Suprapubic skin (tissue), 4 donors: Measurements from ENCODE around the gene IQCK. TPM values are rescaled to one million over a fixed set of nuclear protein-coding genes. Genes with fewer than 3 reads are reported as not detected.
"Not testable (repeated sequence)": the region's sequence is repeated elsewhere in the genome, so short reads cannot be mapped to it uniquely, and the experiment has no call there.

Experiments used
- DNase-seq, 2 donors: peaks; one replicate each; pipeline ENCODE4 v3.0.0-alpha.2; 2019; ENCODE audit warnings: low spot score in 2 of 2
- H3K27ac ChIP-seq: fragments of 200-600 bp; sonication (generic); one replicate; pipeline ENCODE4 v1.5.1; 2019
- H3K27me3 ChIP-seq: fragments of 200-600 bp; sonication (generic); one replicate; pipeline ENCODE4 v1.5.1; 2019
- H3K36me3 ChIP-seq: fragments of 200-600 bp; sonication (generic); one replicate; pipeline ENCODE4 v1.5.1; 2019
- H3K4me1 ChIP-seq: fragments of 200-600 bp; sonication (generic); one replicate; pipeline ENCODE4 v1.5.1; 2019
- H3K4me3 ChIP-seq: fragments of 200-600 bp; sonication (generic); one replicate; pipeline ENCODE4 v1.5.1; 2019; ENCODE audit warnings: mild to moderate bottlenecking
- H3K9me3 ChIP-seq: fragments of 200-600 bp; sonication (generic); one replicate; pipeline ENCODE4 v1.5.1; 2019
- CTCF ChIP-seq, 2 donors: fragments of 200-600 bp in 1 of 2; fragments of 450-650 bp in 1 of 2; sonication (generic) in 1 of 2; IDR thresholded peaks; one replicate each; pipeline ENCODE4 v1.5.1; 2016 to 2019; ENCODE audit warnings: antibody characterized with exemption in 2 of 2, mild to moderate bottlenecking in 1 of 2, moderate library complexity in 1 of 2
- EP300 ChIP-seq: sonication (generic); formaldehyde crosslinking; IDR thresholded peaks from one replicate; pipeline ENCODE4 v1.6.1; 2017; ENCODE audit warnings: antibody characterized with exemption
- POLR2A ChIP-seq, 2 donors: fragments of 450-650 bp; IDR thresholded peaks; one replicate each; pipeline ENCODE4 v1.6.1; 2017; ENCODE audit warnings: antibody characterized with exemption in 2 of 2, mild to moderate bottlenecking in 2 of 2, moderate library complexity in 2 of 2
- POLR2AphosphoS5 ChIP-seq, 3 donors: sonication (generic); formaldehyde crosslinking; IDR thresholded peaks; one replicate each; pipeline ENCODE4 v1.6.1; 2017; ENCODE audit warnings: antibody characterized with exemption in 3 of 3
- WGBS: methylation state at CpG from one replicate; pipeline ENCODE4 v1.1.5; 2018; 5-methylcytosine and 5-hydroxymethylcytosine counted together
- total RNA-seq, 4 donors: library from RNA; depleted of rRNA; stranded (reverse); fragments of >200 nt; gene quantifications; one replicate each; pipeline ENCODE4 v1.1.0, GENCODE V29; 2016

IQCK gene
- 10 to 100 TPM; 10.7 to 21.6 (median 18.7) TPM for total RNA-seq

- Histone ChIP-seq H3K9me3 (no peaks in the 10 kb centered on the region), H3K27ac (peak within 1 kb of the TSS; percentile 89), H3K27me3 (no peaks in the 10 kb centered on the region), H3K4me3 (peak within 1 kb of the TSS; percentile 94), H3K4me1 (peaks cover 35% of the 10 kb centered on the region), H3K36me3 (peaks cover 17% of the 10 kb centered on the region)
- peak; percentile 94 to 96 for DNase-seq
- WGBS = 0% methylated on average over 29 of the region's 88 CpGs
- TF ChIP-seq POLR2A (IDR thresholded peaks at IDR 0.05) = no peak
- TF ChIP-seq POLR2AphosphoS5 (IDR thresholded peaks at IDR 0.05) = peak in 2 of 3 donors; percentile 35 to 96
Observed at GRCh38 chr16:19717741-19718623, at the start of gene IQCK, which contains the start of gene KNOP1. IQCK (plus strand) TSS chr16:19718271; CDS start chr16:19718307, 36 bp downstream. KNOP1 (minus strand) TSS chr16:19718227; CDS start chr16:19715035, 3,192 bp downstream.

GRCh38 chr16:19672378-19672777, 45.7 kb upstream of the IQCK start:
- Histone ChIP-seq H3K36me3 (peaks cover 26% of the 10 kb centered on the region), H3K9me3 (no peaks in the 10 kb centered on the region), H3K4me3 (no peak overlapping the region), H3K27ac (no peak overlapping the region), H3K4me1 (no peaks in the 10 kb centered on the region), H3K27me3 (no peaks in the 10 kb centered on the region)
- WGBS = 95% methylated on average over 4 of the region's 4 CpGs
- no peak for DNase-seq
- TF ChIP-seq POLR2A (IDR thresholded peaks at IDR 0.05) (no peak), CTCF (IDR thresholded peaks at IDR 0.05) (no peak), POLR2AphosphoS5 (IDR thresholded peaks at IDR 0.05) (no peak), EP300 (no peak)

GRCh38 chr16:19674485-19674884, 43.6 kb upstream of the IQCK start:
- Histone ChIP-seq H3K36me3 (peaks cover 22% of the 10 kb centered on the region), H3K4me1 (peaks cover 6% of the 10 kb centered on the region), H3K4me3 (no peak overlapping the region), H3K27ac (no peak overlapping the region), H3K9me3 (no peaks in the 10 kb centered on the region), H3K27me3 (no peaks in the 10 kb centered on the region)
- no peak for DNase-seq
- 96% methylated on average over 5 of the region's 5 CpGs for WGBS
- TF ChIP-seq CTCF (IDR thresholded peaks at IDR 0.05) (no peak), EP300 (no peak), POLR2A (IDR thresholded peaks at IDR 0.05) (no peak), POLR2AphosphoS5 (IDR thresholded peaks at IDR 0.05) (no peak)

- WGBS = 92% methylated on average over 7 of the region's 7 CpGs
- H3K36me3 ChIP-seq = peaks cover 10% of the 10 kb centered on the region
- no peak overlapping the region for H3K4me3 ChIP-seq
- H3K27ac ChIP-seq = no peak overlapping the region
- DNase-seq = no peak
- no peaks in the 10 kb centered on the region for H3K27me3 ChIP-seq
- H3K9me3 ChIP-seq = no peaks in the 10 kb centered on the region
- no peak for TF ChIP-seq CTCF (IDR thresholded peaks at IDR 0.05)
- no peak for TF ChIP-seq EP300
- TF ChIP-seq POLR2A (IDR thresholded peaks at IDR 0.05) = no peak
- no peak for TF ChIP-seq POLR2AphosphoS5 (IDR thresholded peaks at IDR 0.05)
- H3K4me1 ChIP-seq = peaks cover 6% of the 10 kb centered on the region
Observed at GRCh38 chr16:19677402-19677801, 40.7 kb upstream of the IQCK start.

GRCh38 chr16:19678804-19679203, 39.3 kb upstream of the IQCK start:
- H3K36me3 ChIP-seq = peaks cover 23% of the 10 kb centered on the region

GRCh38 chr16:19679281-19679680, 38.8 kb upstream of the IQCK start:
- 88% methylated on average over 6 of the region's 6 CpGs for WGBS
- H3K4me1 ChIP-seq, DNase-seq, H3K27me3 ChIP-seq, H3K27ac ChIP-seq, H3K9me3 ChIP-seq, H3K4me3 ChIP-seq: not testable (repeated sequence)
- H3K36me3 ChIP-seq = peaks cover 27% of the 10 kb centered on the region

More at GRCh38 chr16:19678804-19679203, 39.3 kb upstream of the IQCK start:
- no peaks in the 10 kb centered on the region for H3K27me3 ChIP-seq
- TF ChIP-seq POLR2A (IDR thresholded peaks at IDR 0.05) = no peak
- TF ChIP-seq CTCF (IDR thresholded peaks at IDR 0.05) = no peak
- TF ChIP-seq POLR2AphosphoS5 (IDR thresholded peaks at IDR 0.05) = no peak
- no peak for TF ChIP-seq EP300
- no peak overlapping the region for H3K4me3 ChIP-seq
- H3K27ac ChIP-seq = no peak overlapping the region
- WGBS = 76% methylated on average over 7 of the region's 7 CpGs
- no peak for DNase-seq
- peaks cover 6% of the 10 kb centered on the region for H3K4me1 ChIP-seq
- H3K9me3 ChIP-seq = no peaks in the 10 kb centered on the region
